Rectal smooth muscle tissue (tissue), 1 donor: Measurements from ENCODE around the gene IL37.

ENCODE experiments used
- H3K27ac ChIP-seq: one replicate; pipeline ENCODE4 v1.7.0; 2013; ENCODE audit warnings: low read depth, low read length, inconsistent platforms
- H3K27me3 ChIP-seq: one replicate; pipeline ENCODE4 v1.7.0; 2013; ENCODE audit warnings: low read length; ENCODE audit not compliant: control insufficient read depth, insufficient read depth
- H3K36me3 ChIP-seq: one replicate; pipeline ENCODE4 v1.7.0; 2013; ENCODE audit warnings: low read length; ENCODE audit not compliant: control insufficient read depth, insufficient read depth
- H3K4me1 ChIP-seq: one replicate; pipeline ENCODE4 v1.7.0; 2013; ENCODE audit warnings: low read length; ENCODE audit not compliant: control insufficient read depth, insufficient read depth
- H3K4me3 ChIP-seq: one replicate; pipeline ENCODE4 v1.7.0; 2013; ENCODE audit warnings: low read length
- H3K9ac ChIP-seq: one replicate; pipeline ENCODE4 v1.7.0; 2013; ENCODE audit warnings: low read length

IL37 gene

GRCh38 chr2:112910865-112911264 lies at the start of gene IL37:
Gene IL37, plus strand, starts transcription at chr2:112911165. Its CDS starts 1,848 bp downstream, at chr2:112913013.
- Histone ChIP-seq H3K27ac (no peak within 1 kb of the TSS), H3K4me3 (no peak within 1 kb of the TSS), H3K9ac (no peak within 1 kb of the TSS), H3K4me1 (no peaks in the 10 kb centered on the region), H3K27me3 (no peaks in the 10 kb centered on the region), H3K36me3 (no peaks in the 10 kb centered on the region)

- Histone ChIP-seq H3K36me3 (no peaks in the 10 kb centered on the region), H3K27me3 (no peaks in the 10 kb centered on the region), H3K4me3 (no peak overlapping the region), H3K4me1 (no peaks in the 10 kb centered on the region), H3K27ac (no peak overlapping the region), H3K9ac (no peak overlapping the region)
These were observed 46.9 kb upstream of the IL37 start for GRCh38 chr2:112864072-112864471.

- Histone ChIP-seq H3K9ac (no peak overlapping the region), H3K27ac (no peak overlapping the region), H3K4me1 (no peaks in the 10 kb centered on the region), H3K36me3 (no peaks in the 10 kb centered on the region), H3K4me3 (no peak overlapping the region), H3K27me3 (no peaks in the 10 kb centered on the region)
These were observed 44.7 kb upstream of the IL37 start for GRCh38 chr2:112866128-112866835.

GRCh38 chr2:112867701-112868631 lies 43.0 kb upstream of the IL37 start:
- Histone ChIP-seq H3K9ac (no peak overlapping the region), H3K4me3 (no peak overlapping the region), H3K4me1 (no peaks in the 10 kb centered on the region), H3K36me3 (no peaks in the 10 kb centered on the region), H3K27ac (no peak overlapping the region), H3K27me3 (no peaks in the 10 kb centered on the region)

GRCh38 chr2:112869258-112869842 lies 41.6 kb upstream of the IL37 start:
- H3K4me3 ChIP-seq = no peak overlapping the region
- H3K4me1 ChIP-seq = no peaks in the 10 kb centered on the region
- H3K36me3 ChIP-seq = no peaks in the 10 kb centered on the region

GRCh38 chr2:112870841-112871835 lies 39.8 kb upstream of the IL37 start:
- no peaks in the 10 kb centered on the region for H3K4me1 ChIP-seq
- no peak overlapping the region for H3K4me3 ChIP-seq
- no peaks in the 10 kb centered on the region for H3K27me3 ChIP-seq
- no peak overlapping the region for H3K27ac ChIP-seq
- H3K36me3 ChIP-seq = no peaks in the 10 kb centered on the region
- H3K9ac ChIP-seq = no peak overlapping the region

More at GRCh38 chr2:112869258-112869842, 41.6 kb upstream of the IL37 start:
- H3K9ac ChIP-seq = no peak overlapping the region
- no peaks in the 10 kb centered on the region for H3K27me3 ChIP-seq
- no peak overlapping the region for H3K27ac ChIP-seq

- H3K4me3 ChIP-seq = no peak overlapping the region
- H3K9ac ChIP-seq = no peak overlapping the region
- H3K27ac ChIP-seq = no peak overlapping the region
- no peaks in the 10 kb centered on the region for H3K36me3 ChIP-seq
- no peaks in the 10 kb centered on the region for H3K4me1 ChIP-seq
- H3K27me3 ChIP-seq = no peaks in the 10 kb centered on the region
These were observed 34.6 kb upstream of the IL37 start for GRCh38 chr2:112876257-112876970.

GRCh38 chr2:112876971-112877361 lies 34.0 kb upstream of the IL37 start:
- Histone ChIP-seq H3K27me3 (no peaks in the 10 kb centered on the region), H3K4me3 (no peak overlapping the region), H3K4me1 (no peaks in the 10 kb centered on the region), H3K9ac (no peak overlapping the region), H3K27ac (no peak overlapping the region), H3K36me3 (no peaks in the 10 kb centered on the region)

GRCh38 chr2:112877423-112877822 lies 33.5 kb upstream of the IL37 start:
- H3K4me3 ChIP-seq = no peak overlapping the region
- no peak overlapping the region for H3K9ac ChIP-seq
- H3K36me3 ChIP-seq = no peaks in the 10 kb centered on the region
- H3K27me3 ChIP-seq = no peaks in the 10 kb centered on the region
- no peaks in the 10 kb centered on the region for H3K4me1 ChIP-seq
- no peak overlapping the region for H3K27ac ChIP-seq

- no peak overlapping the region for H3K9ac ChIP-seq
- no peaks in the 10 kb centered on the region for H3K36me3 ChIP-seq
- H3K4me1 ChIP-seq = no peaks in the 10 kb centered on the region
- no peak overlapping the region for H3K27ac ChIP-seq
- H3K27me3 ChIP-seq = no peaks in the 10 kb centered on the region
- no peak overlapping the region for H3K4me3 ChIP-seq
These were observed 31.4 kb upstream of the IL37 start for GRCh38 chr2:112879491-112880041.

GRCh38 chr2:112880091-112880531 lies 30.9 kb upstream of the IL37 start:
- Histone ChIP-seq H3K4me1 (no peaks in the 10 kb centered on the region), H3K36me3 (no peaks in the 10 kb centered on the region), H3K27me3 (no peaks in the 10 kb centered on the region), H3K27ac (no peak overlapping the region), H3K4me3 (no peak overlapping the region), H3K9ac (no peak overlapping the region)
